SK-N-MC (cell line): ENCODE measurements around the gene ARHGEF10L.

ENCODE experiments used
- EZH2 ChIP-seq: fragments of 200-600 bp; sonication (generic); IDR thresholded peaks from one replicate; pipeline ENCODE4 v1.6.1; 2017; ENCODE audit warnings: antibody characterized with exemption
- POLR2AphosphoS5 ChIP-seq: IDR thresholded peaks from 2 replicates; pipeline ENCODE4 v1.6.1; 2012; ENCODE audit warnings: mild to moderate bottlenecking, low read depth, low read length, borderline replicate concordance

- TF ChIP-seq EZH2 (no peak), POLR2AphosphoS5 (no peak)
Measured at GRCh38 chr1:17668195-17668594, 128.7 kb downstream of the ARHGEF10L start.
